Gastrocnemius medialis (tissue), 4 donors: ENCODE data around the gene MAGIX.
"Not testable (repeated sequence)": the region's sequence is repeated elsewhere in the genome, so short reads cannot be mapped to it uniquely, and the experiment has no call there.

Experiments used
- CTCF ChIP-seq, 5 experiments: fragments of 450-650 bp in 3 of 5; fragments of 200-600 bp in 2 of 5; sonication (generic) in 2 of 5; IDR thresholded peaks in 4 of 5; conservative IDR thresholded peaks in 1 of 5; 1 replicate in 4 of 5; 2 replicates in 1 of 5; pipeline ENCODE4 v1.5.1; 2016 to 2019; ENCODE audit warnings: antibody characterized with exemption in 5 of 5, mild to moderate bottlenecking in 3 of 5, moderate library complexity in 3 of 5
- POLR2A ChIP-seq, 2 donors: fragments of 450-650 bp; IDR thresholded peaks; one replicate each; pipeline ENCODE4 v1.6.1; 2017; ENCODE audit warnings: antibody characterized with exemption in 2 of 2, mild to moderate bottlenecking in 2 of 2, moderate library complexity in 2 of 2

DNA sequence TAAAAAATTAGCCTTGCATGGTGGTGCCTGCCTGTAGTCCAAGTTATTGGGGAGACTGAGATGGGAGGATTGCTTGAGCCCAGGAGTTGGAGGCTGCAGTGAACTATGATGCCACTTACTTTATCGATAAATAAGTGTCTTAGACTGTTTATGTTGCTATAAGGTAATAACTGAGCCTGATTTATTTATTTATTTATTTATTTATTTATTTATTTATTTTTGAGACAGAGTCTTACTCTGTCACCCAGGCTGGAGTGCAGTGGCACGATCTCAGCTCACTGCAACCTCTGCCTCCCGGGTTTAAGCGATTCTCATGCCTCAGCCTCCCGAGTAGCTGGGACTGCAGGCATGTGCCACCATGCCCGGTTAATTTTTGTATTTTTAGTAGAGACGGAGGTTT is 30.3 kb upstream of the MAGIX start:
- not testable (repeated sequence) for TF ChIP-seq CTCF (IDR thresholded peaks at IDR 0.05 in 4 of 5, conservative IDR thresholded peaks at IDR 0.05 in 1 of 5); POLR2A (IDR thresholded peaks at IDR 0.05)
